ENCODE data around the gene ARHGAP31.

GRCh38 chr3:119413603-119414280, 119.6 kb downstream of the ARHGAP31 start:
- TF ChIP-seq ZFP30 (CRISPR knock-in tag; IDR thresholded peaks at IDR 0.05) (no peak), ZC3H10 (CRISPR knock-in tag; IDR thresholded peaks at IDR 0.05) (no peak), RARB (CRISPR knock-in tag; IDR thresholded peaks at IDR 0.05) (no peak), PATZ1 (CRISPR knock-in tag; IDR thresholded peaks at IDR 0.05; ENCODE audit: borderline replicate concordance) (no peak), ZNF70 (CRISPR knock-in tag; IDR thresholded peaks at IDR 0.05) (no peak), CSDC2 (CRISPR knock-in tag; IDR thresholded peaks at IDR 0.05) (no peak), ESRRG (CRISPR knock-in tag; IDR thresholded peaks at IDR 0.05) (no peak), BACH2 (CRISPR knock-in tag; IDR thresholded peaks at IDR 0.05; ENCODE audit: borderline replicate concordance) (no peak), ZNF565 (CRISPR knock-in tag; conservative IDR thresholded peaks at IDR 0.05; ENCODE audit: low read depth) (no peak), TSHZ2 (CRISPR knock-in tag; IDR thresholded peaks at IDR 0.05) (no peak), ARNTL (CRISPR knock-in tag; IDR thresholded peaks at IDR 0.05; ENCODE audit: borderline replicate concordance, low read depth) (no peak), CSRNP3 (CRISPR knock-in tag; IDR thresholded peaks at IDR 0.05) (no peak), TOX (CRISPR knock-in tag; IDR thresholded peaks at IDR 0.05; ENCODE audit: borderline replicate concordance) (no peak)

Data from SK-N-SH treated with all-trans-retinoic acid at 6 μM for 48 hours (cell line).